Measurements from ENCODE around the gene HGF. TPM values are rescaled to one million over a fixed set of nuclear protein-coding genes. Genes with fewer than 3 reads are reported as not detected.

HGF gene
- total RNA-seq, 1 donor from 2014 or later: 17.2 TPM

GRCh38 chr7:81714306-81714705 is 55.5 kb downstream of the HGF start:
- no peaks in the 10 kb centered on the region for H3K4me1 ChIP-seq
- peaks cover 8% of the 10 kb centered on the region for H3K36me3 ChIP-seq
- no peak overlapping the region for H3K27ac ChIP-seq
- no peaks in the 10 kb centered on the region for H3K9me3 ChIP-seq
- TF ChIP-seq, protein P1, sequence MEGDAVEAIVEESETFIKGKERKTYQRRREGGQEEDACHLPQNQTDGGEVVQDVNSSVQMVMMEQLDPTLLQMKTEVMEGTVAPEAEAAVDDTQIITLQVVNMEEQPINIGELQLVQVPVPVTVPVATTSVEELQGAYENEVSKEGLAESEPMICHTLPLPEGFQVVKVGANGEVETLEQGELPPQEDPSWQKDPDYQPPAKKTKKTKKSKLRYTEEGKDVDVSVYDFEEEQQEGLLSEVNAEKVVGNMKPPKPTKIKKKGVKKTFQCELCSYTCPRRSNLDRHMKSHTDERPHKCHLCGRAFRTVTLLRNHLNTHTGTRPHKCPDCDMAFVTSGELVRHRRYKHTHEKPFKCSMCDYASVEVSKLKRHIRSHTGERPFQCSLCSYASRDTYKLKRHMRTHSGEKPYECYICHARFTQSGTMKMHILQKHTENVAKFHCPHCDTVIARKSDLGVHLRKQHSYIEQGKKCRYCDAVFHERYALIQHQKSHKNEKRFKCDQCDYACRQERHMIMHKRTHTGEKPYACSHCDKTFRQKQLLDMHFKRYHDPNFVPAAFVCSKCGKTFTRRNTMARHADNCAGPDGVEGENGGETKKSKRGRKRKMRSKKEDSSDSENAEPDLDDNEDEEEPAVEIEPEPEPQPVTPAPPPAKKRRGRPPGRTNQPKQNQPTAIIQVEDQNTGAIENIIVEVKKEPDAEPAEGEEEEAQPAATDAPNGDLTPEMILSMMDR (IDR thresholded peaks at IDR 0.05): no peak
- intact Hi-C loops (cut with DNase I): no loop called here
- no peak overlapping the region for H3K4me3 ChIP-seq
- ATAC-seq (no peak), DNase-seq (no peak)
- H3K27me3 ChIP-seq (ENCODE audit: low read depth): no peaks in the 10 kb centered on the region

- ATAC-seq: no peak
- H3K27ac ChIP-seq: no peak overlapping the region
- no peaks in the 10 kb centered on the region for H3K27me3 ChIP-seq (ENCODE audit: low read depth)
- no peaks in the 10 kb centered on the region for H3K36me3 ChIP-seq
- H3K9me3 ChIP-seq: no peaks in the 10 kb centered on the region
- no peak overlapping the region for H3K4me3 ChIP-seq
- DNase-seq: no peak
- H3K4me1 ChIP-seq: no peaks in the 10 kb centered on the region
- TF ChIP-seq, protein P1 (IDR thresholded peaks at IDR 0.05): no peak
- intact Hi-C loops (cut with DNase I): no loop called here
Measured at GRCh38 chr7:81710751-81711150, 59.1 kb downstream of the HGF start.

DNA sequence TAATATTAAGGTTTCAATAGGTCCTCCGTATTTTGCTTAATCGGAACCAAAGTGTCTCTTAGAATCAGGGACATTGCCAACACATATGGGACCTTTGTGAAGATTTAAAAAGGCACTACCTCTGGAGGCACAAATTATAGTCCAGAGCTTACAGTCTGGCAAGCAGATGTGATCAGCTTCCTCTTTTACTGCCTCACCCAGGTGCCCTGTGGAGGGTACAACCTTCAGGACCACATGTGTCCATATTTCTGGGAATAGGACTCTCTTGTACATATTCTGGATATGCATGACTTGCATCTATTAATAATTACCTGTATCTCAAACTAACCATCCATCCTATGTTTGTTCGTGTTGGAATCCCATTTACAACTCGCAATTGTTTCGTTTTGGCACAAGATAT is 60.0 kb downstream of the HGF start:
- ATAC-seq (no peak), DNase-seq (no peak)
- Histone ChIP-seq H3K9me3 (no peaks in the 10 kb centered on the region), H3K36me3 (no peaks in the 10 kb centered on the region), H3K27ac (no peak overlapping the region), H3K27me3 (ENCODE audit: low read depth) (no peaks in the 10 kb centered on the region), H3K4me1 (no peaks in the 10 kb centered on the region), H3K4me3 (no peak overlapping the region)
- TF ChIP-seq, protein P1 (IDR thresholded peaks at IDR 0.05): no peak
- intact Hi-C loops (cut with DNase I): no loop called here

DNA sequence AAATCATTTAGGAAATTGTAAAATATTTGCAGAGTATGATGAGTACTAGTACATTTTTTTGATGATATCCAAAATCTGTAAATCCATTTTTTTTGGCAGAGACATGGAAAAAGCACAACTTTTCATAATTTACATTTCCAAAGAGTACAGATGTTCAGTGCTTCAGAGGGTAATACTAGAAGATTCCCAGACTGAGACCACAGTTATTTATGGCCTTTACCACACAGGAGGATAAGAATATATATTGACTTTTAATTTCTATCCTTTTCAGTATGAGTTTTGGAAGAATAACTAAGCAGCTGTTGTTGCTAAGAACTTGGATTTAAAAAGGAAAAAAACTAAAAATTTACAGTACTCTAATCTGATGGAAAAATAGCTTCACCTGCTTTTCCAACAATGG is 61.9 kb downstream of the HGF start:
- intact Hi-C loops (cut with DNase I): no loop called here
- ATAC-seq (no peak), DNase-seq (no peak)
- TF ChIP-seq, protein P1 (IDR thresholded peaks at IDR 0.05): no peak
- Histone ChIP-seq H3K36me3 (no peaks in the 10 kb centered on the region), H3K27me3 (ENCODE audit: low read depth) (no peaks in the 10 kb centered on the region), H3K4me1 (no peaks in the 10 kb centered on the region), H3K4me3 (no peak overlapping the region), H3K27ac (no peak overlapping the region), H3K9me3 (no peaks in the 10 kb centered on the region)

DNA sequence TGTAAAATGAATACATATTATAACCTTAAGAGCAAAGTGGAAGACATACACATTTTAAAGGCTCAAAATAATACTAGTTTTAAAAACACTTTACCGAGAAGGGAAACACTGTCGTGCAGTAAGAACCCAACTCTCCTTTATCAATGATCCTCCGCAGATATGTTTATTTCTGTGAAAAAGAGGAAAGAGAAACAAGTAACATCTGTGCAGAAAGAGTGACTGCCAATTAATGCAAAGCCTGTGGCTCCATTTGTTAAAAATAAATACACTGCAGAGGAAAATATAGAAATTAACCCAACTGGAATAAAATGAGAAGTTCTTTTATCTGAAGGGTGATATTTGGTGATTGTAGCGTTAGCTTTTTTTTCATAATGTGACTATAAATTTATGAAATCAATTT is 62.7 kb downstream of the HGF start:
- H3K4me1 ChIP-seq: no peaks in the 10 kb centered on the region
- DNase-seq (no peak), ATAC-seq (no peak)
- H3K27me3 ChIP-seq (ENCODE audit: low read depth): no peaks in the 10 kb centered on the region
- intact Hi-C loops (cut with DNase I): no loop called here
- no peaks in the 10 kb centered on the region for H3K9me3 ChIP-seq
- H3K27ac ChIP-seq: no peak overlapping the region
- TF ChIP-seq, protein P1 (IDR thresholded peaks at IDR 0.05): no peak
- H3K4me3 ChIP-seq: no peak overlapping the region
- H3K36me3 ChIP-seq: no peaks in the 10 kb centered on the region

DNA sequence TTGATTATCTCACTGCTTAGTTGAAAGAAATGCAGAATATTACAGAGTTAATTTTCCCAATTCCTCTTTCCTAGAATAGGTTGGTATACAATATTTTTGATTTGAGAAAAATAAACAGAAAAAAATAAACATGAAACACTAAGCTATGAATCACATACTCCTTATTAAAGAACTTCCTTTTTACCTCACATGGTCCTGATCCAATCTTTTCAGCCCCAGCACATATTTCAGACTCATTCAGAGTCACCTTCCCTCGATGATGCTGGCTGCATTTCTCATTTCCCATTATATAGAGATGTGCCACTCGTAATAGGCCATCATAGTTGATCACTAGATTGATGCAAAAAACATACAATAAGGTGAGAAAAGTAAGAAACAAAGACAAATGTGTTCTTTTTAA is 64.6 kb downstream of the HGF start:
- no peak for DNase-seq
- no peaks in the 10 kb centered on the region for H3K36me3 ChIP-seq
- TF ChIP-seq, protein P1 (IDR thresholded peaks at IDR 0.05): no peak
- no peaks in the 10 kb centered on the region for H3K4me1 ChIP-seq
- intact Hi-C loops (cut with DNase I): no loop called here
- H3K27me3 ChIP-seq (ENCODE audit: low read depth): no peaks in the 10 kb centered on the region
- no peak overlapping the region for H3K4me3 ChIP-seq
- no peaks in the 10 kb centered on the region for H3K9me3 ChIP-seq
- H3K27ac ChIP-seq: no peak overlapping the region
- no peak for ATAC-seq
